ENCODE results near the gene SGMS1. TPM values are rescaled to one million over a fixed set of nuclear protein-coding genes. Genes with fewer than 3 reads are reported as not detected.

SGMS1 gene
- total RNA-seq, 1 experiment from 2014 or later = 20.4 TPM

DNA sequence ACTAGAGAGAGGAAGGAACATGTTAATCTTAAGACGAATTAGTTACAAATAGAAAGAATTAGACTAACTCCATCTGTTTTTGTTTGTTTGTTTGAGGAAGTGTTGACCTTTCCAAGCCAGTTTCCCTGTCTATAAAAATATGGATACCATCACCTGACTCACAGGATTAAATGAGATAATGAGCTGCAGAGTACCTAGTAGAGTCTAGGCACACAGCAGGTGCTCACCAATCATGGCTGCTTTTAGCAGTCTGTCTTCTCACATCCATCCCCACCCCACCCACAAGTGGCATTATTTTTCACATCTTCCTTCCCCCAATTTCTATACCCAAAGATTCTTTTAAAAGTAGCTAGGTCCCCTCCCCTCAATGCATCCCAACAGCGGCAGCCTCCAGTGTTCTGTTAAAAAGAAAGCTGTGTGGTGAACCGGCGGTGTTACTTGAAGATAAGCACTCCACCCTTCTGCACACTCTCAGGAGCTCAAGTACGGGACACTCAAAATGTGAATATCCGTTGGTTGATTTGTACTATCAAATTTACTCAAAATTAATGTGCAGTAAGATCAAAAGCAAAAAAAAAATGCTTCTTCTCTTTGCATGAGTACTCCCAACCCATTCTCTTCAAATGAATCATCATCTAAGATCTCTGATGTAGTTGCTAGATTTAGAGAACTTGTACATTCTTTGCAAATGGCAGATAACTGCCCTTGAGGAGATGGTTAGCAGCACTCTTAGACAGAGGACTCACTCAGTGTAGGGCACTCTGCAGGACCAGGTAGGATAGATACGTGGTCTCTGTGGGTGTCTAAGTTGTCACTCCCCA, 227.1 kb downstream of the SGMS1 start:
- no peak overlapping the region for H3K23ac ChIP-seq (ENCODE audit: insufficient read length, low read depth, low read length)
- no peak overlapping the region for H3K4ac ChIP-seq (ENCODE audit: low read depth, low read length)
- no peaks in the 10 kb centered on the region for H3K9me3 ChIP-seq (ENCODE audit: control insufficient read depth, low read depth, low read length)
- no peak overlapping the region for H3K9ac ChIP-seq (ENCODE audit: extremely low read depth, insufficient read length, low read length)
- 0 out of 7 replicates have a peak overlapping the region, but pooled peaks of 1 of the 3 experiments have one; percentile 10 for H3K27ac Mint-ChIP-seq
- no peak overlapping the region for H2AFZ ChIP-seq (ENCODE audit: low read length)
- H3K4me1 ChIP-seq (ENCODE audit: insufficient read depth, low read length) = no peaks in the 10 kb centered on the region
- H4K5ac ChIP-seq (ENCODE audit: insufficient read length, low read depth, low read length) = no peak overlapping the region
- H3K23me2 ChIP-seq (ENCODE audit: insufficient read length, low read depth, low read length, poor library complexity, severe bottlenecking) = no peaks in the 10 kb centered on the region
- peaks cover 5 to 8% of the 10 kb centered on the region in 2 experiments for H3K4me1 Mint-ChIP-seq
- H4K91ac ChIP-seq (ENCODE audit: insufficient read length, low read depth, low read length) = no peak overlapping the region
- H3K27ac ChIP-seq (ENCODE audit: insufficient read length, low read depth, low read length) = no peak overlapping the region
- H3K4me3 Mint-ChIP-seq = no peak overlapping the region
- no peaks in the 10 kb centered on the region for H3K79me1 ChIP-seq (ENCODE audit: insufficient read depth, low read depth, low read length, poor library complexity, severe bottlenecking)
- H2BK12ac ChIP-seq (ENCODE audit: insufficient read length, low read depth, low read length) = no peak overlapping the region
- no peak overlapping the region for H3K56ac ChIP-seq (ENCODE audit: insufficient read length, low read depth, low read length)
- no peak overlapping the region for H2BK120ac ChIP-seq (ENCODE audit: low read depth, low read length, poor library complexity, severe bottlenecking)
- H3K14ac ChIP-seq (ENCODE audit: insufficient read depth, low read length) = no peak overlapping the region
- no peak overlapping the region for H3T11ph ChIP-seq (ENCODE audit: low read length)
- H4K20me1 ChIP-seq (ENCODE audit: control insufficient read depth, insufficient read depth, insufficient read length) = no peaks in the 10 kb centered on the region
- TF ChIP-seq, protein P1, sequence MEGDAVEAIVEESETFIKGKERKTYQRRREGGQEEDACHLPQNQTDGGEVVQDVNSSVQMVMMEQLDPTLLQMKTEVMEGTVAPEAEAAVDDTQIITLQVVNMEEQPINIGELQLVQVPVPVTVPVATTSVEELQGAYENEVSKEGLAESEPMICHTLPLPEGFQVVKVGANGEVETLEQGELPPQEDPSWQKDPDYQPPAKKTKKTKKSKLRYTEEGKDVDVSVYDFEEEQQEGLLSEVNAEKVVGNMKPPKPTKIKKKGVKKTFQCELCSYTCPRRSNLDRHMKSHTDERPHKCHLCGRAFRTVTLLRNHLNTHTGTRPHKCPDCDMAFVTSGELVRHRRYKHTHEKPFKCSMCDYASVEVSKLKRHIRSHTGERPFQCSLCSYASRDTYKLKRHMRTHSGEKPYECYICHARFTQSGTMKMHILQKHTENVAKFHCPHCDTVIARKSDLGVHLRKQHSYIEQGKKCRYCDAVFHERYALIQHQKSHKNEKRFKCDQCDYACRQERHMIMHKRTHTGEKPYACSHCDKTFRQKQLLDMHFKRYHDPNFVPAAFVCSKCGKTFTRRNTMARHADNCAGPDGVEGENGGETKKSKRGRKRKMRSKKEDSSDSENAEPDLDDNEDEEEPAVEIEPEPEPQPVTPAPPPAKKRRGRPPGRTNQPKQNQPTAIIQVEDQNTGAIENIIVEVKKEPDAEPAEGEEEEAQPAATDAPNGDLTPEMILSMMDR (conservative IDR thresholded peaks at IDR 0.05) = no peak
- H2BK15ac ChIP-seq (ENCODE audit: low read depth, low read length) = no peak overlapping the region
- no peak overlapping the region for H3K18ac ChIP-seq (ENCODE audit: insufficient read length, low read depth, low read length)
- H3K27me3 ChIP-seq (ENCODE audit: insufficient read depth, low read length) = no peaks in the 10 kb centered on the region
- H2BK20ac ChIP-seq (ENCODE audit: low read depth, low read length, poor library complexity, severe bottlenecking) = no peak overlapping the region
- H3K36me3 Mint-ChIP-seq (ENCODE audit: insufficient read depth in 1 of 3, low read depth in 3 of 3) = no peaks in the 10 kb centered on the region
- no peaks in the 10 kb centered on the region for H3K9me3 Mint-ChIP-seq
- no peak overlapping the region for H2AK5ac ChIP-seq (ENCODE audit: insufficient read length, low read length)
- H3K79me2 ChIP-seq (ENCODE audit: insufficient read depth, low read length) = no peaks in the 10 kb centered on the region; the same call in 1 of the 2 replicates
- H3K27me3 Mint-ChIP-seq (ENCODE audit: low read depth) = no peaks in the 10 kb centered on the region
- H4K8ac ChIP-seq (replicated peaks; ENCODE audit: insufficient read length, low read depth, low read length) = no peak overlapping the region
- no peak for DNase-seq
- no peak overlapping the region for H2BK5ac ChIP-seq (ENCODE audit: insufficient read length, low read length)
- no CpG with 5 or more reads among the region's 7 CpGs for WGBS (ENCODE audit: extremely low coverage, insufficient read length, low lambda C conversion rate)
- no peak overlapping the region for H3K4me2 ChIP-seq (ENCODE audit: insufficient read depth, insufficient read length, low read length)
